K562 (cell line): ENCODE data around the gene CDK5R2. TPM values are rescaled to one million over a fixed set of nuclear protein-coding genes. Genes with fewer than 3 reads are reported as not detected.

Experiments
- ATAC-seq: fragments of 200-7000 bp; cut with Tn5 transposase; 3 replicates; pipeline ENCODE4 v1.9.1; 2020; ENCODE audit warnings: moderate library complexity
- BruUV-seq: library from RNA; stranded (reverse); fragments of 400-500 nt; replicated peaks from 2 replicates; lab custom pipeline; 2021; lab: Mats Ljungman, UMichigan
- CTCF ChIA-PET: fragments of 300-600 bp; formaldehyde crosslinking; extraction: SDS; loops from one replicate; lab custom pipeline; 2021; ENCODE audit warnings: low intra/inter-chr PET ratio; lab: Yijun Ruan, JAX
- POLR2A ChIA-PET: fragments of 300-600, 350-650 bp; sonication (Branson Sonifier 250); formaldehyde crosslinking; extraction: SDS; loops from one replicate; lab custom pipeline; 2021; ENCODE audit warnings: antibody characterized with exemption, inconsistent platforms; lab: Yijun Ruan, JAX
- DNase-seq, 4 experiments: peaks; one replicate each; pipeline versions ENCODE4 v3.0.0 to v3.0.0-alpha.2; 2011 to 2018; ENCODE audit warnings: low spot score in 3 of 4, mixed read lengths in 3 of 4; ENCODE audit errors: extremely low read depth in 1 of 4
- FAIRE-seq: peaks from 2 replicates; lab custom pipeline; 2011; peaks lifted over from hg19 to GRCh38; lab: Jason Lieb, UNC
- H2AFZ ChIP-seq: 2 replicates; pipeline ENCODE4 v1.6.0; 2011; ENCODE audit warnings: low read depth, low read length, control low read depth, inconsistent platforms
- H3K27ac ChIP-seq: fragments of 200-600 bp; 3 replicates; pipeline ENCODE4 v1.8.0; 2011; ENCODE audit warnings: low read depth, mild to moderate bottlenecking, control low read depth, inconsistent platforms, low read length, moderate library complexity, mixed read lengths; ENCODE audit errors: extremely low read depth
- H3K27me3 ChIP-seq, 2 experiments: fragments of 300-600 bp in 1 of 2; 2 replicates in 1 of 2; 3 replicates in 1 of 2; pipeline versions ENCODE4 v1.6.0 to v1.8.0; 2011; ENCODE audit warnings: inconsistent platforms in 2 of 2, low read length in 2 of 2, mild to moderate bottlenecking in 1 of 2, mixed read lengths in 1 of 2, moderate library complexity in 1 of 2; ENCODE audit not compliant: control insufficient read depth in 2 of 2, insufficient read depth in 2 of 2
- H3K36me3 ChIP-seq: fragments of 300-600 bp; 3 replicates; pipeline ENCODE4 v1.8.0; 2011; ENCODE audit warnings: mild to moderate bottlenecking, low read length, inconsistent platforms; ENCODE audit not compliant: control insufficient read depth, insufficient read depth
- H3K4me1 ChIP-seq, 2 experiments: fragments of 200-600 bp in 1 of 2; replicated peaks in 1 of 2; 2 replicates in 1 of 2; 3 replicates in 1 of 2; pipeline versions ENCODE4 v1.5.1 to v1.8.0; 2011; ENCODE audit warnings: inconsistent platforms in 2 of 2, low read length in 2 of 2, mild to moderate bottlenecking in 1 of 2, mixed read lengths in 1 of 2, moderate library complexity in 1 of 2; ENCODE audit not compliant: control insufficient read depth in 2 of 2, insufficient read depth in 2 of 2
- H3K4me2 ChIP-seq: 2 replicates; pipeline ENCODE4 v1.6.1; 2011; ENCODE audit warnings: low read length, control low read depth, inconsistent platforms, mixed read lengths; ENCODE audit not compliant: insufficient read depth
- H3K4me3 ChIP-seq: fragments of 200-600 bp; sonication (generic), shearing (Covaris generic); 2 replicates; pipeline ENCODE4 v1.5.1; 2016; ENCODE audit warnings: control low read depth, inconsistent platforms
- H3K79me2 ChIP-seq: fragments of 200-600 bp; 3 replicates; pipeline ENCODE4 v1.8.0; 2011; ENCODE audit warnings: low read length, inconsistent platforms; ENCODE audit not compliant: control insufficient read depth, insufficient read depth
- H3K9ac ChIP-seq, 2 experiments: 2 replicates each; pipeline versions ENCODE4 v1.6.0 to v1.6.1; 2011; ENCODE audit warnings: low read depth in 2 of 2, low read length in 2 of 2, control low read depth in 1 of 2, inconsistent platforms in 1 of 2, mild to moderate bottlenecking in 1 of 2, mixed read lengths in 1 of 2; ENCODE audit not compliant: insufficient read depth in 1 of 2
- H3K9me1 ChIP-seq: one replicate; pipeline ENCODE4 v1.6.0; 2011; ENCODE audit warnings: inconsistent platforms, mild to moderate bottlenecking, low read length, moderate library complexity; ENCODE audit not compliant: control insufficient read depth, insufficient read depth
- H3K9me3 ChIP-seq: replicated peaks from 2 replicates; pipeline ENCODE4 v1.5.1; 2011; ENCODE audit warnings: low read depth, low read length, inconsistent platforms; ENCODE audit not compliant: control insufficient read depth, insufficient read depth
- H4K20me1 ChIP-seq: replicated peaks from 2 replicates; pipeline ENCODE4 v1.6.1; 2011; ENCODE audit warnings: low read length, inconsistent platforms, mixed read lengths; ENCODE audit not compliant: control insufficient read depth, insufficient read depth
- ARID2 ChIP-seq: fragments of 450-650 bp; IDR thresholded peaks from 2 replicates; pipeline ENCODE4 v1.6.1; 2017; ENCODE audit warnings: antibody characterized with exemption, mild to moderate bottlenecking
- COPS2 ChIP-seq: fragments of 450-650 bp; conservative IDR thresholded peaks from 2 replicates; pipeline ENCODE4 v1.6.1; 2016; ENCODE audit warnings: mild to moderate bottlenecking, moderate library complexity
- HDAC2 ChIP-seq: fragments of 450-650 bp; IDR thresholded peaks from 2 replicates; pipeline ENCODE4 v1.6.1; 2016; ENCODE audit warnings: mild to moderate bottlenecking
- JUND ChIP-seq, 2 experiments: IDR thresholded peaks; 2 replicates in 1 of 2; 3 replicates in 1 of 2; pipeline ENCODE4 v1.6.1; 2011; ENCODE audit warnings: borderline replicate concordance in 2 of 2, low read depth in 2 of 2, low read length in 2 of 2, improper control_type of control experiment in 1 of 2, missing biosample characterization in 1 of 2, missing genetic modification characterization in 1 of 2, missing genetic modification reagents in 1 of 2
- KLF13 ChIP-seq: fragments of 450-650 bp; IDR thresholded peaks from 2 replicates; pipeline ENCODE4 v1.6.1; 2016; ENCODE audit warnings: missing genetic modification characterization, low read depth, mild to moderate bottlenecking, missing compliant biosample characterization, moderate library complexity, borderline replicate concordance
- NFXL1 ChIP-seq: fragments of 450-650 bp; formaldehyde crosslinking; IDR thresholded peaks from 2 replicates; pipeline ENCODE4 v1.4.0; 2021; ENCODE audit warnings: mild to moderate bottlenecking
- PURB ChIP-seq: sonication (generic); formaldehyde crosslinking; IDR thresholded peaks from 2 replicates; pipeline ENCODE4 v1.9.0; 2021; ENCODE audit warnings: low read depth, mild to moderate bottlenecking, missing genetic modification reagents
- REST ChIP-seq, 2 experiments: fragments of 450-650 bp; formaldehyde crosslinking in 1 of 2; IDR thresholded peaks; 2 replicates each; pipeline versions ENCODE4 v1.4.0 to v1.6.1; 2014 to 2020; ENCODE audit warnings: mild to moderate bottlenecking in 2 of 2, borderline replicate concordance in 1 of 2, low read depth in 1 of 2
- SMAD1 ChIP-seq: fragments of 150-350 bp; IDR thresholded peaks from 2 replicates; pipeline ENCODE4 v1.6.1; 2014; ENCODE audit warnings: low read length, low read depth; ENCODE audit not compliant: partially characterized antibody
- SP1 ChIP-seq: sonication (generic); formaldehyde crosslinking; IDR thresholded peaks from 2 replicates; pipeline ENCODE4 v1.8.1; 2022; ENCODE audit warnings: mild to moderate bottlenecking, missing genetic modification reagents
- SRF ChIP-seq, 2 experiments: fragments of 250-450, 450-650 bp in 1 of 2; sonication (Bioruptor Pico) in 1 of 2; sonication (generic) in 1 of 2; formaldehyde crosslinking; IDR thresholded peaks; 2 replicates each; pipeline versions ENCODE4 v1.5.0 to v1.5.1; 2020 to 2022; ENCODE audit warnings: mild to moderate bottlenecking in 1 of 2, missing genetic modification reagents in 1 of 2
- STAT5B ChIP-seq: fragments of 250-450 bp; sonication (Bioruptor Pico); IDR thresholded peaks from 2 replicates; pipeline ENCODE4 v1.8.0; 2021; ENCODE audit warnings: mild to moderate bottlenecking, inconsistent platforms
- WGBS: fragments of 100-300 bp; shearing (Covaris generic); methylation state at CpG from one replicate; pipeline ENCODE4 v1.1.6; 2016; ENCODE audit warnings: low coverage, mixed read lengths; ENCODE audit not compliant: insufficient coverage; ENCODE audit errors: missing lambda C conversion rate; 5-methylcytosine and 5-hydroxymethylcytosine counted together
- in situ Hi-C: fragments of 300-500 bp; cut with MboI; formaldehyde crosslinking; loops from 4 replicates; pipeline ENCODE4 v1.15.0; 2018; ENCODE audit warnings: inconsistent platforms, mixed read lengths
- intact Hi-C: fragments of 100-400 bp; cut with micrococcal nuclease; formaldehyde crosslinking; loops from 2 replicates; pipeline ENCODE4 v1.14.2; 2022
- polyA plus RNA-seq, 8 experiments: library from polyadenylated mRNA; depleted of rRNA in 4 of 8; stranded (reverse) in 5 of 8; unstranded in 3 of 8; fragments of >200 nt; fragmentation: Nextera tagmentation in 2 of 8; fragmentation: Illumina TruSeq in 1 of 8; extraction: Ambion mirVana in 2 of 8; extraction: Trizol in 1 of 8; gene quantifications; 2 replicates each; pipeline versions ENCODE4 v1.2.1 to v1.2.3, GENCODE V29; 2011 to 2014; ENCODE audit warnings: inconsistent platforms in 1 of 8, missing spikeins in 1 of 8
- total RNA-seq, 7 experiments: library from RNA; depleted of rRNA in 6 of 7; stranded (reverse); fragments of >200 nt in 6 of 7; fragmentation: Illumina TruSeq in 2 of 7; extraction: Trizol in 2 of 7; gene quantifications; 2 replicates each; pipeline versions ENCODE4 v1.2.1 to v1.2.3, GENCODE V29; 2011 to 2021; ENCODE audit warnings: low replicate concordance in 1 of 7

Gene CDK5R2
- total and polyA plus RNA-seq, 9 of the 15 experiments (the other 6 are each of a cell fraction or from before 2014, with no cell fraction given), result 0.09 TPM; not detected in 8

- no peak for TF ChIP-seq SP1
- TF ChIP-seq STAT5B (CRISPR knock-in tag), result no peak
- no peak for TF ChIP-seq JUND (IDR thresholded peaks at IDR 0.05; ENCODE audit: borderline replicate concordance, low read depth, low read length)
- no peak for TF ChIP-seq JUND (tag; IDR thresholded peaks at IDR 0.05; ENCODE audit: borderline replicate concordance, low read depth, low read length)
- TF ChIP-seq SRF (CRISPR knock-in tag; IDR thresholded peaks at IDR 0.05), result no peak
- TF ChIP-seq HDAC2, result no peak
- TF ChIP-seq COPS2, result no peak
- TF ChIP-seq NFXL1, result no peak
- no peak for TF ChIP-seq SMAD1
Measured at GRCh38 chr2:218990612-218991011, 31.1 kb downstream of the CDK5R2 start (continued).

GRCh38 chr2:218991674-218992168 is 32.3 kb downstream of the CDK5R2 start:
- ChIA-PET CTCF (no interaction called here), POLR2A (interaction anchor here (0.7 to 0.9 kb wide), 2 partner anchors 14 to 15 kb away, joined by 3 read pairs; no protein-coding TSS in a partner anchor)
- 3% methylated on average over 13 of the region's 13 CpGs for WGBS
- no peaks in the 10 kb centered on the region for H3K36me3 ChIP-seq
- peak; percentile 16 to 49 (median 40) for DNase-seq
- H3K27me3 ChIP-seq, result peaks cover 0 to 39% of the 10 kb centered on the region in 2 experiments; a peak in 3 of 5 replicates
- no peak for ATAC-seq
- no peak overlapping the region for H2AFZ ChIP-seq
- intact Hi-C loops (loop anchor here (5.0 kb wide), 1 partner anchor 66 kb away; no protein-coding TSS in a partner anchor), in situ Hi-C loops (no loop called here)
- H3K4me3 ChIP-seq, result no peak overlapping the region
- BruUV-seq, result no TSS peak
- H3K79me2 ChIP-seq, result no peaks in the 10 kb centered on the region
- no peak overlapping the region for H3K9ac ChIP-seq
- no peak overlapping the region for H3K4me2 ChIP-seq
- no peaks in the 10 kb centered on the region for H3K9me3 ChIP-seq
- H3K9me1 ChIP-seq, result no peaks in the 10 kb centered on the region
- H3K4me1 ChIP-seq, result peaks cover 2 to 24% of the 10 kb centered on the region in 2 experiments; a peak in 3 of 5 replicates
- no peaks in the 10 kb centered on the region for H4K20me1 ChIP-seq
- FAIRE-seq, result no peak
- H3K27ac ChIP-seq, result no peak overlapping the region
- TF ChIP-seq ARID2, result no peak
- TF ChIP-seq KLF13 (tag), result 0 out of 2 replicates have a peak, but pooled peaks have one; percentile 34
- no peak for TF ChIP-seq PURB (CRISPR knock-in tag)
- peak; percentile 97 for TF ChIP-seq REST (IDR thresholded peaks at IDR 0.05; ENCODE audit: borderline replicate concordance)
- peak; percentile 95 for TF ChIP-seq REST (CRISPR knock-in tag; IDR thresholded peaks at IDR 0.05; ENCODE audit: low read depth)
